CD4-positive, alpha-beta T cell treated with Interleukin-2 at 100 ng/mL for 4 hours (primary cell): Measurements from ENCODE around the gene PEX5L.

Experiments used
- DNase-seq: peaks from one replicate; pipeline ENCODE4 v3.0.0-alpha.2; 2020; ENCODE audit warnings: low spot score

PEX5L gene

GRCh38 chr3:179956416-179956830 lies 80.3 kb downstream of the PEX5L start:
- no peak for DNase-seq

- no peak for DNase-seq
These were observed 80.9 kb downstream of the PEX5L start for GRCh38 chr3:179955809-179956208.

GRCh38 chr3:179955286-179955685 lies 81.5 kb downstream of the PEX5L start:
- no peak for DNase-seq

- DNase-seq, result no peak
These were observed 82.5 kb downstream of the PEX5L start for GRCh38 chr3:179953993-179954870.

- DNase-seq, result no peak
These were observed 85.9 kb downstream of the PEX5L start for GRCh38 chr3:179950840-179951239.

GRCh38 chr3:179949869-179950268 lies 86.9 kb downstream of the PEX5L start:
- no peak for DNase-seq

- no peak for DNase-seq
These were observed 87.3 kb downstream of the PEX5L start for GRCh38 chr3:179949412-179949811.

- DNase-seq, result no peak
These were observed 88.0 kb downstream of the PEX5L start for GRCh38 chr3:179948740-179949139.

GRCh38 chr3:179945569-179945968 lies 91.2 kb downstream of the PEX5L start:
- DNase-seq, result no peak

- no peak for DNase-seq
These were observed 93.4 kb downstream of the PEX5L start for GRCh38 chr3:179943117-179943880.

- DNase-seq, result no peak
These were observed 94.1 kb downstream of the PEX5L start for GRCh38 chr3:179942553-179943075.

GRCh38 chr3:179935710-179936109 lies 101.0 kb downstream of the PEX5L start:
- DNase-seq, result no peak

- DNase-seq, result no peak
These were observed 102.8 kb downstream of the PEX5L start for GRCh38 chr3:179933914-179934313.

GRCh38 chr3:179933080-179933479 lies 103.7 kb downstream of the PEX5L start:
- DNase-seq, result no peak

- DNase-seq, result no peak
These were observed 104.1 kb downstream of the PEX5L start for GRCh38 chr3:179932674-179933073.

- peak; percentile 37 for DNase-seq
These were observed 107.6 kb downstream of the PEX5L start for GRCh38 chr3:179929091-179929529.

- DNase-seq, result no peak
These were observed 109.5 kb downstream of the PEX5L start for GRCh38 chr3:179927191-179927590.

GRCh38 chr3:179921951-179922350 lies 114.8 kb downstream of the PEX5L start:
- no peak for DNase-seq

- DNase-seq, result no peak
These were observed 115.2 kb downstream of the PEX5L start for GRCh38 chr3:179921500-179921899.

GRCh38 chr3:179907784-179908482 lies 128.8 kb downstream of the PEX5L start:
- DNase-seq, result no peak

- no peak for DNase-seq
These were observed 134.7 kb downstream of the PEX5L start for GRCh38 chr3:179902061-179902460.

GRCh38 chr3:179898024-179898423 lies 138.7 kb downstream of the PEX5L start:
- DNase-seq, result peak; percentile 3
